Dedifferentiated amniotic fluid mesenchymal stem cell (primary cell): ENCODE results near the gene TRAPPC2.
"Not testable (repeated sequence)": the region's sequence is repeated elsewhere in the genome, so short reads cannot be mapped to it uniquely, and the experiment has no call there.

ENCODE experiments used
- DNase-seq: peaks from one replicate; pipeline ENCODE4 v3.0.0-alpha.2; 2016; ENCODE audit errors: extremely low spot score

The TRAPPC2 gene

DNA sequence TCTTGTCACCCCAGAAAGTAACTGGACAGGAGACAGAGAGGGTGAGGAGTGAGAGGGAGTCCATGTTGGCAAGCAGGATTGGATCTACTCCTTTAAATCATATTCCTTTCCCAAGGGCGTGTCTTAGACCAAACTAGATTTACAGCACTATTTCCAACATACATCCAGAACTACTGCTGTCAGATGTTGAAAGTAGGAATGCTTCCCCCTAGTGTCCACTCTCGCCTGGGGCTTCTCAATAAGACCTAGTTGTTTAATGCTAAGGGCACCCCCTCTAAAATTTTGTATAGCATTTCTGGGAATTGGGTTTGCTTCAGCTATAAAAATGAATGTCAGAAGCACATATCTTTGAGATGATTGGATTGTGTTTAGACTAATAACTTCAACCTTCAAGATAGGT is 13.4 kb upstream of the TRAPPC2 start:
- peak; percentile 33 for DNase-seq

DNA sequence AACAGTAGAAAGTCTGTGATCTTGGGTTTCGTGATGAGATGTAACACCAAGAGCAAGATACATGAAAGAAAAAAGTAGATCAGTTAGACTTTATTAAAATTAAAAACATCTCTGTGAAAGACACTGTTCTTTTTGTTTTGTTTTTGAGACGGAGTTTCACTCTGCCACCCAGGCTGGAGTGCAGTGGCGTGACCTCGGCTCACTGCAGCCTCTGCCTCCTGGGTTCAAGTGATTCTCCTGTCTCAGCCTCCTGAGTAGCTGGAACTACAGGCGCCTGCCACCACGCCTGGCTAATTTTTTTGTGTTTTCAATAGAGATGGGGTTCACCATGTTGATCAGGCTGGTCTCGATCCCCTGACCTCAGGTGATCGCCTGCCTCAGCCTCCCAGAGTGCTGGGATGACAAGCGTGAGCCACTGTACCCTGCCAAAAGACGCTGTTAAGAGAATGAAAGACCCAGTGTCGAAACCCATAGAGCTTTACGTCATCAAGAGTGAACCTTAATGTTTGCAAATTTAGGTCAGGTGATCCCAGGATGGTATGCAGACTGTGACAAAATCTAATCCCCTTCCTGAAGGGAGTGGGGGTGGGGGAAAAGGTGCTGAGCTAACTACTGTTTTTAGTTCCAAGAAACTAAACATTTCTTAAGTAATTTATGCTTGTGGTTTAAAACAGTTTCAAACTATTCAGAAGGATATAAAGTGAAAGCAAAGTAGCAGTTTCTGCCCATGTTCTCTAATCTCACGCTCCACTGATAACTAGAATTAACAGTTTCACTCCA is 8.2 kb upstream of the TRAPPC2 start:
- no peak for DNase-seq

DNA sequence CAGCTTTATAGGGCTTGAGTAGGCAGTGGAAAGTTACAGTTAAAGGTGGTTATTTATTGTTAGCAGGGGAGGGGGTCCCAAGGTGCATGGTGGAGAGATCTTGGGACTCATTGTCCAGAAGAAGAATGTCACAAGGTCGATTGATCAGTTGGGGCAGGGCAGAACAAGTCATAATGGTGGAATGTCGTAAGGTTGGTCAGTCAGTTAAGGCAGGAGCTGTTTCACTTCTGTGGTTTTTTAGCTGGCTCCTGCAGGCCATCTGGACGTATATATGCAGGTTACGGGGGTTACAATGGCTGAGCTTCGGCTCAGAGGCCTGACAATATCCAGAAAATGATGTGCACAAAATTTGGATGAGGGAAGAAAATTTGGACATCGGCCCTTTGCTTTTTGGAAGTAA is 7.3 kb upstream of the TRAPPC2 start:
- no peak for DNase-seq

DNA sequence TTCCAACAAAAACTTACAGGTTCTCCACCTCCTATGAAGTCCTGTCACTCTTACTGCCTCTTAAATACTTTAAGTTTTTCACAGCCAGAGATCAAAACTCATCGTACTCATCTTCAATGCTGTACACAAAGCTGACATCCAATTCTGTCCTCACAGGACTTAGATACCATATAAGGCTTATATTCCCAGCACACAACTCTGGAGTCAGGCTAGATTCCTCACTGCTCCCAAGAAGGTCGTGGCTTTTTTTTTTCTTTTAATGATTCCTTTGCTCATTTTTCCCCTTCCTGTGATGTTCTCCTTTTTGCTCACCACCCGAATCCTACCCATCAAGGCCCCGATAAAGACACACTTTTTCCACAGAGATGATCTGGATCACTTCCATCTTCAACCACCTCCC is 914 bp downstream of the TRAPPC2 start:
- no peak for DNase-seq

DNA sequence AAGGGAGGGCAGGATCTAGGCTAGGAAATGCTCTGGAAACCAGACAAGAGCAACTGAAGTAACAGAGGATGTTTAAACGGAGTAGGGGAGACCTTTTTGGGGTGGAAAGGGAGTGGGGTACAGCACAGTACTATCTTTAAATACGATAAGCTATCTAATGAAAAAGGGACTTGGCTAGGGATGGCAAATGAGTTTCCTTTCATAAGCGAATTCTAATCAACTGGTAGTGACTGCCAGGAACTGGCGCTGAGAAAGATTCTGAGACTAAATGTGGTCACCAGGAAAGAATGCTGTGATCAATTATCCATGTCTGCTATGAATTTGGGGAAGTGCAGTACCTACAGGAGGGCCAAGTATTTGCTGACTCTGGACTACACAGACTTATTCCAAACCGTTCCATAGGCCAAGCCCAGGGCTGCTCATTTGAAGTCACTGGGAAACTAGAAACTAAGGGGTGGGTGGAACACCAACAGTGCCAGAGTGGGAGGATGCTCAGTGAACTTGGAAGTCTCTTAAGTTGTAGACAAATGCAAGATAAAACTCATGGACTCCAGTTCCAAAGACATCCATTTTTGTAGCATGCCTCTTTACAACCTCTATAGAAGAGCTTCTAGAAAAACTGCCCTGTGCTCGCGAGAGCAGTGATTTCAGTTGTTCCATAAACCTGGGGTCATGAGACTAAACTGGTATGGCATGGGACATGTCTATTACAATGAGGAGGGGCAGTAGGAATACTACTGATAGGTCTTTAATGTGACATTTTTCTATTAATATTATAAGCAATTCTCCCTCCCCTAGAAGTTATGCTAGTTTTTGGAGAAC is 2.0 kb downstream of the TRAPPC2 start:
- no peak for DNase-seq

DNA sequence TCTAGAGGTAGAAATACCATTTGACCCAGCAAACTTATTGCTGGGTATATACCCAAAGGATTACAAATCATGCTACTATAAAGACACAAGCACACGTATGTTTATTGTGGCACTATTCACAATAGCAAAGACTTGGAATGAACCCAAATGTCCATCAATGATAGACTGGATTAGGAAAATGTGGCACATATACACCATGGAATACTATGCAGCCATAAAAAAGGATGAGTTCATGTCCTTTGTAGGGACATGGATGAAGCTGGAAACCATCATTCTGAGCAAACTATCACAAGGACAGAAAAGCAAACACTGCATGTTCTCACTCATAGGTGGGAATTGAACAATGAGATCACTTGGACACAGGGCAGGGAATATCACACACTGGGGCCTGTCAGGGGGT is 3.9 kb downstream of the TRAPPC2 start:
- DNase-seq = not testable (repeated sequence)

DNA sequence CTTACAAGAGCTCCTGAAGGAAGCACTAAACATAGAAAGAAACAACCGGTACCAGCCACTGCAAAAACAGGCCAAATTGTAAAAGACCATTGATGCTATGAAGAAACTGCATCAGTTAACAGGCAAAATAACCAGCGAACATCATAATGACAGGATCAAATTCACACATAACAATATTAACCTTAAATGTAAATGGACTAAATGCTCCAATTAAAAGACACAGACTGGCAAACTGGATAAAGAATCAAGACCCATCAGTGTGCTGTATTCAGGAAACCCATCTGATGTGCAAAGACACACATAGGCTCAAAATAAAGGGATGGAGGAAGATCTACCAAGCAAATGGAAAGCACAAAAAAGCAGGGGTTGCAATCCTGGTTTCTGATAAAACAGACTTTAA is 7.8 kb downstream of the TRAPPC2 start:
- not testable (repeated sequence) for DNase-seq

DNA sequence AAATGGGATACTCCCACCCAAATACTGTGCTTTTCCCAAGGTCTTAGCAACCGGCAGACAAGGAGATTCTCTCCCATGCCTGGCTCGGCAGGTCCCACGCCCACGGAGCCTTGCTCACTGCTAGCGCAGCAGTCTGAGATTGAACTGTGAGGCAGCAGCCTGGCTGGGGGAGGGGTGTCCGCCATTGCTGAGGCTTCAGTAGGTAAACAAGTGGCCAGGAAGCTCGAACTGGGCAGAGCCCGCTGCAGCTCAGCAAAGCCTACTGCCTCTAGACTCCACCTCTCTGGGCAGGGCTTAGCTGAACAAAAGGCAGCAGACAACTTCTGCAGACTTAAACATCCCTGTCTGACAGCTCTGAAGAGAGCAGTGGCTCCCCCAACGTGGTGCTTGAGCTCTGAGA is 9.5 kb downstream of the TRAPPC2 start:
- DNase-seq = not testable (repeated sequence)

DNA sequence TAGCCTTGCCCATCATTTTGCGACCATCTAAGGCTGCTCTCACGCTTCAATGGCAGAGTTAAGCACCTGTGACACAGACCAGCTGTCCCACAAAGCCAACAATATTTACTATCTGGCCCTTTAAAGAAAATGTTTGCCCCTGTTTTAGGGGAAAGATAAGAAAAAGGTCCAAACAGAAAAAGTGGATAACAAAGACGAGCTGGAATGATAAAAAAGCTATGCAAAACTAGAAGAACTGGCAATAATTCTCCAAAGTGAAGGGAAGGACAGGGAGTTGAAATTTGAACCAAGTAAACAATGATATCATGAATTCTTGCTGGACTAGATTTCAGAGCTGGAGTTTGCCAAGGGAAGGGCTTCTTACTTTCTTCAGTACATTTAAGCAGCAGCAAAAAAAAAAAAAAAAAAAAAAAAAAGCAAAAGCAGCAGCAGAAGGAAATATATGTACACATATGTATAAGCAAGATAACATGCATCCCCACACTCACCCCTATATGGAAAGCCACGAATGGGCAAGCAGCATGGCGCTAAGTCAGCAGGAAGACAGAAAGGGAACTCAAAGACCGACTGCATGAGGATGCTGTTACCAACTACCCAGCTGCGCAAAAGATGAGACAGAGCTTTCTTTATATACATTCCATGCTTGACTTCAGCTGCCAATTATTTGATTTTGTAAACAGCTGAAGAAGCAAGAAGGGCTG is 12.5 kb downstream of the TRAPPC2 start:
- DNase-seq = peak; percentile 52

DNA sequence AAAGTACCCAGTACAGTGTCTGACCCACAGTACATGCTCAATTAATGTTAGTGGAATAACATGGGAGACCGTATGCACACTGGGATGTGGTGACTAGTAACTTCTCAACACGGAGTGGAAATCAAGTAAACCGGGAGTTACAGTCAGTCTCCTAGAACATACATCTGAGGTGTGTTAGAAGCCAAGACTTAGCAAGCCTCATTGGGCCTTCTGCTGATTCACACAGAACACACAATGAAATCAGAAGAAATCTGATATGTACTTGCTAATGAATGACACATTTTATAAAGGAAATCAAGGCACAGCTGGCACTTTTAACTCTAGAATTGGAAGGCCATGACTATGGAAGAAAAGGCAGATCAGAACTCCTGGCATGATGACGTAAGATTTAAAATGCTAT is 13.0 kb downstream of the TRAPPC2 start:
- no peak for DNase-seq

DNA sequence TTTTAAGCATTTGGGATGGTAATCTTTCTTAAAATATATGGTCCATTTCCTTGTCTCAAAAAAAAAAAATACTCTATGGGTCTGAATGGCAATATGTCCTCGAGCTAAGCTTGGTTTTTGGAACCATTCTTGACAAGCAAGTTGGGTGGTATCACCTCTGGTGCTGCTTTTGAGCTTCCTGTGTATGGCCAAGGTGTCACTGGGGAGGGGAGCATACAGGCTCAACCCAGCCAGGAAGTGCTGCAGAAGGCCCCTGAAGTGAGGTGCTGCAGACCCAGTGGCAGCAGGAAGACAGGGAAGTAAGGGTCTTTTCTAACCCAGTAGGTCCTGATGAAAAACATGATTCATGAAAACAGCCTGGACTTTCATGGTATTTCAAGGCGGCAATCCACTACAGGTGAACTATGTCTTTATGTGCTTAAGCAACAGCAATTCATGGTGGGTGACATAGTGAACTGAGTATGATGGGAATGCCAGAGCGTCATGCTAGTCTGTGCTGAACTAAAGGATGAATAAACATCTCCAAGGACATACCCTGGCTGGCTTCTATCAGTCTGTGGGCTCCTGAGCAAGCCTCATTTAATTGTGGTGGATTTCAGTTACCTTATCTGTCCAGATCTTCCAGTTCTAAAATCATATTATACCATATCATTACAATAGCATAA is 15.1 kb downstream of the TRAPPC2 start:
- no peak for DNase-seq

DNA sequence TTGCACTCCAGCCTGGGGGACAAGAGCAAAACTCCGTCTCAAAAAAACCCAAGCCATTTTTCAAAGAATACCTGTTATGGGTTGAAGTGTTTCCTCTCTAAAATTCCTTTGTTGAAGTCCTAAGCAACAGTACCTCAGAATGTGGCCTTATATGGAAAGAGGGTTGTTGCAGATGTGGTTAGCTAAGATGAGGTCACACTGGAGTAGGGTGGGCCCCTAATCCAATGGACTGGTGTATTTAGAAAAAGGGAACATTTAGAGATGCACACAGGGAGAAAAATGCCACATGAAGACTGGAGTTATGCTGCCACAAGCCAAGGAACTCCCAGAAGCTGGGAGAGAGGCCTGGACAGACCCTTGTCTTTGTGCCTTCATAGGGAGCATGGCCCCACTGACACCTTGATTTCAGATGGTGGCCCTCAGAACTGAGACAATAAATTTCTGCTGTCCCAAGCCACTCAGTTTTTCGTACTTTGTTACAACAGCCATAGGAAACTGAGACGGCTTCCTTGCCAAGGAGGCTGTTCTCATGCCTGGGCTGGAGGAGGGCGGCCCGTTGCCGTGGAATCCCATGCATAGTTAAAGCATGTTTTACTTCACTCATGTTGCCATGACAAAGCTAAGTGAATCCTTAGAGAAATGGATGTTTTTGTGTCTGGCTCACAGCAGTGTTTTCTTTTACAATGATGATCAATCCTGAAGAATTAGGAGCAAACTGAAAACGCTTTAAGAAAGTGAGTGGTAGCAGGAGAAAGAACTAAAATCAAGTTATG is 16.5 kb downstream of the TRAPPC2 start:
- peak; percentile 39 for DNase-seq

DNA sequence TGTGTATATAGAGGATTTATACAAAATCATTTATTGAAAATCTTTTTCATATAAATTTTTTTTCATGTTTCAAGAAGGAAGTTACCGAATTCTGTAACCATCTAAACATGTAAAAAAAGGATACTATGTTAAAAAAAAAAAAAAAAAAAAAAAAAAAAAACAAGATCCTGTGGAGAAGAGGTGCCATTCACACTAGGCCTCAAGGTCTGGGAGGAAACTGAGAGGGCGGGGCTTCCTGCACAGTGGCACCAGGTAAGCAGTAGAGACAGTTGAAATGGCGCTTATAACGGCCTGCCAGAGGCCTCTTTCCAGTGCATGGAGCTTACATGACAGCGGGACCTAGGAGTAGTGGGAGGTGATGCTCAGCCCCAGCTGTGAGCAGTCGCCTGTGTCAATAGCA is 17.5 kb downstream of the TRAPPC2 start:
- no peak for DNase-seq

DNA sequence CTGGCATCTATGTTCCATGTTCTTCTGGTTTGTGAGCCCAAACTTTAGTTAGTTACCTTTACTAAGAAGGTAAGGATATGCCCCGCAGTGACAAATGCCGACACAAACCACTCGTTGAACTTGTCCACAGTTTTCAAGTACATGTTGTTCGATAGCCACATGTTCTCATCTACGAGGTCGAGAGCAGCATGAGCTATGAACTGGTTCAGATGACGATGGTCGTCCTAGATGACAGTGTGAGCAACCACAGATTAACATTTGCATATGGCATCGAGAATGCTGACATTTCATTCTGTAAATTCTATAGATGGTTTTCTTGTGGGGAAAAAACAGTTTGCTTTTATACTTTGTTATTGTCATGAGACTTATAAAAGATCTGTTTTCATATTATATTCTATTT is 18.0 kb downstream of the TRAPPC2 start:
- DNase-seq = no peak

DNA sequence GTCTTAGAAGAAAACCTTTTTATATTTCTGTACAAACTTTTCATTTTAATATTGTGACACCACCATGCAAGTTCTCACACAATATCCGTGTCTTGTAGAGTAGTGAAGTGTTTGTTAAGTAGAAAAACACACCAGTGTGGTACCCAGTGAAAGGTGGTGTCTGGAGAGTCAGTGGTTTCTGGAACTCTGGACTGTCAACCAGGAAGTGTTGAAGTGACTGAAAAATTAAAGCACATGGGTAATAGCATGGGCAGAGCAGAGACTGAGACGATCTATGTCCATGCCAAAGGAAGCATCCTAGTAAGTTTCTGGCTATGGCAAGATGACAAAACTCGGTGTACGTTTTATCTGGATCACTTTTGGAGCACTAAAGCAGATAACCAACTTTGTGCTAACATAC is 23.3 kb downstream of the TRAPPC2 start:
- no peak for DNase-seq

DNA sequence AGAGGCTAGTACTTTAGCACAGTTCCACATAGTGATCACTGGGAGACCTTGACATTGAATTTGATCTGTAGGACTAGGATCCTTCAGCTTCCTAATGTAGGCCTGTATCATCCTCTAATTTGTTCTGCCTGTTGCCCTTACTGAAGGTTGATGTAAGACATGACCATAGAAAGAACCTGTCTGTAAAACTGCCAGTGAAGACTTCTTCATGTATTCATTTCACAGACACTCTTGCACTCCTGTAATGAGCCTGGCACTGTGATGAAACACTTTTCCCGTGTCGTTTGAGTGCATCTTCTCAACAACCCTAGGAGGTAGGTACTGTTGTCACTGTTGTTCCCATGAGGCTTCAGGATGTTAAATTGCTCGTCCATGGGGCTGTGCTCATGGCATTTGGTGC is 30.8 kb downstream of the TRAPPC2 start:
- no peak for DNase-seq

DNA sequence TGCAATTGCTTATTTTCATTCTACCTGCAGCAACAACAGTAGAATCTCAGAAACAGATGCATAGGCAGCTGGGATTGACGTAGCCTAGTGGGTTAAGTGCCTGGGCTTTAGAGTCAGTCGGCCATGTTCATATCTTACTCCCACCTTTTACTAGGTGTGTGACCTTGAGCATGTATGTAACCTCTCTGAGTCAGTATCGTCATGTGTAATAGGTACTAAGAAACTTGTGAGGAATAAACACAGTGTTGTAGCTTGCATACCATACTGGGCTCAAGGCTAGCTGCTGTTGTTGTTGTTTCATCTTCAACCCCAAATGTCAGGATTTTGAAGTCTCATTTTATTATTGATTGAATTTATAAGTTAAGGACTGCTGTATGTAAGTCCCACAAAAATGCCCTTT is 31.3 kb downstream of the TRAPPC2 start:
- no peak for DNase-seq

DNA sequence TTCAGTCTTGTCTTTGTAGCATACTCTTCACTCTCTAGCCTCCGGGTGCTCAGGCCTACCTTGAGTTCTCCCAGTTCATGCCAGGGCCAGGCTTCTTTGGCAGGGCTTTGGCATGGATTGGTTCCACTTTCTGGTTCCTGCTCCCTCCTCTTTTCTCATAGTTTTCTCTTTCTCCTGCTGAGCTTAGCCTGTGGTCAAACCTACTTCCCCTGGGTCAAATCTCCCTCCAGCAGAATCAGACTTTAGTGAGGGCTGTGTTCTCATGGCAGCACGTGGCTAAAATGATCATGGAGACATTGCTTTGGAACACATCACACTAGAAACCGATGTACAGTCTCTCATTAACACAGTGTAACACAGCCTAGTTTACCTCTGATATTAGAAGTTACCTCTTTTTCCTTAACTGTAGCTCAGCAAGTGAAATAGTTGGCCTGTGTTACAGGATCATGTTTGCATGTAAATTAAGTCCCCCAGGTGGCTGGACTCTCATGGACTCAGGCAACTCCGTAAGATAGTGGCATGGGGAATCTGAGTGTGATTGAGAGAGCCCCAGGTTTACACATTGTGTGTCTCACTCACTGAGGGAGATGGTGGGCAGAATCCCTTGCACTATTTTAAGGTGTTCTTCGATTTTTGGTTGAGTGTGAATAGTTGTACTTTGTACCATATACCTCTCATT is 32.2 kb downstream of the TRAPPC2 start:
- DNase-seq = no peak

DNA sequence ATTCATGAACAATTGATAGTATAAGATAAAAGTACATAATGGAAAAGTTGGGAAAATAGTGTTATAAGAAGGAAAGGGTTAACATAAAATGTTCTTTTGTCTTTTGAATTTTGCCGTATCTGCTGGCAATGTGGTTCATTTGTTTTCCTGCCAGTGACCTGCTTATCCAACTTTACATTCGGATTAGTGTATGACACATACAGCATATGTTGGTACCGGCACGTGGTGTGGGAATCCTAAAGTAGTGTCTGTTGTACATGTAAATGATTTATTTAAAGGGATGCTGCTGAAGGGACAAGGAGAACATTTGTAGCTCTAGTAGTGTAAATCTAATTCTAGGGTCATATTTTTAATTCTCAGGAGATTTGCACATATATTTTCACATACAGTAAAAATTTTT is 34.0 kb downstream of the TRAPPC2 start:
- DNase-seq = no peak

DNA sequence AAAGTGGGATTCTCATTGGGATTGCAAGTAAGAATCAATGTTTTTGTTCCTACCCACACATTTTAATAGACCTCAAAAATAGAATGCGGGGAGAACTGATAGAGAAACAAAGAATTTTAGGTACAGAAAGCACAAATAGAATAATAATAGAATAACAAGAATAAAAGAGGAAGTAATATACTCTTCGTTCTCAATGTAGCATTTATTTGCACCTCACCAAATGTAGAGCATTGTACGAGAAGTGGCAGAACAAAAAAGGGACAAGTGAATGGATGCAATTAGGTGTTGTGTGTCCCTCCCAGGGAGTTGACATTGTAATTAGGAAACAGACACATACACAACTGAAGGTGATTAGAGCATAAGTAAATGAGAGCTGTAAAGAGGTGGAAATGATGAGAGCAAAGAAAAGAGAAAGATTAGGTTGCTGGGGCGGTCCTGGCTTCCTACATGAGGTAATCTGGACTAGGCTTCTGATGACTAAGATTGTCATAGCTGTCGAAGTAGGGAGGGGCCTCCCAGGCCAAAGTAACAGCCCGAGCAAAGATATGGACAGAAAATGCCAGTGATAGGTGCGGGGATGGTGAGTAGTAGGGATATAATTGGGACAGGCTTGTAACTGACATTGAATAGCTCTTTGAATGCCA is 35.1 kb downstream of the TRAPPC2 start:
- no peak for DNase-seq
